ENCODE data around the gene KCNE3.

KCNE3 gene

GRCh38 chr11:74471668-74472429 lies 4.5 kb upstream of the KCNE3 start:
- in situ Hi-C loops (cut with HindIII; ENCODE audit: low sequenced_read_pairs): no loop called here

DNA sequence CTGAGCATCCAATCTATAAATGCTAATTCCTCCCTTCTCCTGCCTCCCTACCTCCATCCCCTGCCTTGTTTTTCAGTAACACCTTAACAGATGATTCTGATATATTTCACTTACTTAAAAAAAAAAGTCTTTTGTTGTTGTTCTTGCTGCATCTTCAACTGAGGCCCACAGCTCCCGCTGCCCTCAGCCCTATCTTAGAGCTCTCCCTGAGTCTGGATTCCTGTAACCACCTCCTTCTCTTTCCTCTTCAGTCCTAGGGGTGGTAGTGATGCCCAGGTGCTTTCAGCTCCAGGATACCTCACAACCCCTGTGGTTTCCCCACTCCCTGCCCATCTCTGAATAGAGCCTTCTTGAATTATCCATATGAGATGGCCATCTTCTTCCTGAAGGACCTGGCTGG lies 3.7 kb upstream of the KCNE3 start:
- in situ Hi-C loops (cut with HindIII; ENCODE audit: low sequenced_read_pairs): no loop called here

- in situ Hi-C loops (cut with HindIII; ENCODE audit: low sequenced_read_pairs): no loop called here
Measured at GRCh38 chr11:74470526-74470925, 3.2 kb upstream of the KCNE3 start.

DNA sequence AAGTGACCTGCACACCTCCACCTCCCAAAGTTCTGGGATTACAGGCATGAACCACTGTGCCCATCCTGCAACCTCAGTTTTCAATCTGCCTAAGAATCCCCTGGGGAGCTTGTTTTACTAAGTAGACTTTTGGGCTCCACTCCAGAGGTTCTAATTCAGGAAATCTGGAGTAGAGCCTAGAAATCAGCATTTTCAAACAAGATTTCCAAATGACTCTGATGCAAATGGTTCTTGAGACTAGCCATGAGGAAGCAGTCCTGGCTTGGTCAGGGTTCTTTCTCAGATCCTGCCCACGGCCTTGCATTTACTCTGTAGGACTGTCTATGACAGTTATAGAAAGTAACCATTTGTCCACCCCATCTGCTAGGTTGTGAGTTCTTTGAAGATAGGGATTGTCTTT lies 1.6 kb upstream of the KCNE3 start:
- in situ Hi-C loops (cut with HindIII; ENCODE audit: low sequenced_read_pairs): no loop called here

DNA sequence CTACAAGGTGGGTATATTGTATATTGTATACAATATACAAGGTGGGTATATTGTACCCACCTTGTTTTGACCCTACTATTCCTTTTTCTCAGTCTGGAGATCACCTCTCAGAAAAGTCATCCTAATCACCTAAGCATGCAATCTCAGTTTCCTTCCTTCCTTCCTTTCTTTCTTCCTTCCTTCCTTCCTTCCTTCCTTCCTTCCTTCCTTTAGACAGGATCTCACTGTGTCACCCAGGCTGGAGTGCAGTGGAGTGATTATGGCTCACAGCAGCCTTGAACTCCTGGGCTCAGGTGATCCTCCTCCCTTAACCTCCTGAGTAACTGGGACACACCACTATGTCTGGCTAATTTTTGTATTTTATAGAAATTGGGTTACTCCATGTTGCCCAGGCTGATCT lies 1.2 kb upstream of the KCNE3 start:
- in situ Hi-C loops (cut with HindIII; ENCODE audit: low sequenced_read_pairs): no loop called here

GRCh38 chr11:74468058-74468457 lies 709 bp upstream of the KCNE3 start:
- in situ Hi-C loops (cut with HindIII; ENCODE audit: low sequenced_read_pairs): no loop called here

GRCh38 chr11:74465291-74465708 lies 2.0 kb downstream of the KCNE3 start:
- in situ Hi-C loops (cut with HindIII; ENCODE audit: low sequenced_read_pairs): no loop called here

- in situ Hi-C loops (cut with HindIII; ENCODE audit: low sequenced_read_pairs): no loop called here
Measured at GRCh38 chr11:74464746-74465145, 2.6 kb downstream of the KCNE3 start.

DNA sequence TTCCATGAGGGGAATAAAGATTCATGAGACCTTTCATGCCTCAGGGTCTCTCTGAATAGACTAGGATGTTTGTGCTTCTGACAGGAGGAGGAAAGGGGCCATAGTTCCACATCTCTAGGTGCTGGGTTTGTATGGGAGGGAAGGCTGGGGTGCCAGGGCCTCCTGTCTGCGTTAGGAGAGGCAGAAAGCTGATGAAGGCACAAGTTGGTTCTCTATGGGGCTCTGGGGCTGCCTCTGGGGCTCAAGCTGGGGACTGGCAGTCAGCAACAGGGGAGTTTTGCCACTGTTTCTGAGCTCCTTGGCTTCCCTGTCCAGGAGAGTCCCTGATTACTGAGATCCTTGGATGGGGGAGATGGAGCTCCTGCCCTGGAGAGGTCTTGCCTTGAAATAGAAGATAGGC lies 4.1 kb downstream of the KCNE3 start:
- in situ Hi-C loops (cut with HindIII; ENCODE audit: low sequenced_read_pairs): no loop called here

GRCh38 chr11:74462631-74463030 lies 4.7 kb downstream of the KCNE3 start:
- in situ Hi-C loops (cut with HindIII; ENCODE audit: low sequenced_read_pairs): no loop called here

DNA sequence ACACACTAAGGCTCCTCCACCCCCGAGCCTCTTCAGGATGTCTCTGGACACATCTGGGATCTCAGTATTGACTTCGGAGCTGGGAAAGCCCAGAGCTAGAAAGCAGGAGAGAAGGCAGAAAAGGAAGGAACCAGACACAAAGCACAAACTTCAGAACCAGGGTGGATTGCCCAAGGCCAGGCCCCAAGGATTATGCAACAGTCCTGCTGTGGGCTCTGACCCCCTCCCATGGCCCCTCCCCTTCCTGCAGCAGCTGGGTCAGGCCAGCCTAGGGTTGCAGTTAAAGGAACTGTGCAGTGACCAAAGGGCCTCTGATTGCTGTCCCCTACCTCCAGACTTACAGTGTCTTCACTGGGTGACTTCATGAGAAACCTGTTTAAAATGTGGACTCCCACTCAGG lies 5.3 kb downstream of the KCNE3 start:
- in situ Hi-C loops (cut with HindIII; ENCODE audit: low sequenced_read_pairs): no loop called here

GRCh38 chr11:74460481-74461154 lies 6.7 kb downstream of the KCNE3 start:
- in situ Hi-C loops (cut with HindIII; ENCODE audit: low sequenced_read_pairs): no loop called here

DNA sequence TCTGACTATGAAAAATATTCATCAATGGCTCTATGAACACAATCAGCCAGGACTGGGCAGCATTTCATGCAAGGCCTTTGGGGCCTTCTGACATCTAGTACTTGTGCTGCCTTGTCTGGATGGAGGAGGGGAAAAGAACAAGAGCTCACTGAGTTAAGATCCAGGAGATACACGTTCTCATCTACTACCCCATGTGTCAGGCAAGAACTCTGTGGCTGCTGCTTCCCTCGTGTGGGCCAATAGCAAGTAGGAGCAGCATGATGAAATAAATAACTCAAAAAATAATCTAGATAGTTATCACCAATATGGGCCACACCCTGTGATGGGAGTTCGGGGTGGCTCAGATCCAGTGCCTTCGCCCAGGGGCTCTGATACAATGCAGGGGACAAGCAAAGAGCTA lies 7.3 kb downstream of the KCNE3 start:
- in situ Hi-C loops (cut with HindIII; ENCODE audit: low sequenced_read_pairs): no loop called here

DNA sequence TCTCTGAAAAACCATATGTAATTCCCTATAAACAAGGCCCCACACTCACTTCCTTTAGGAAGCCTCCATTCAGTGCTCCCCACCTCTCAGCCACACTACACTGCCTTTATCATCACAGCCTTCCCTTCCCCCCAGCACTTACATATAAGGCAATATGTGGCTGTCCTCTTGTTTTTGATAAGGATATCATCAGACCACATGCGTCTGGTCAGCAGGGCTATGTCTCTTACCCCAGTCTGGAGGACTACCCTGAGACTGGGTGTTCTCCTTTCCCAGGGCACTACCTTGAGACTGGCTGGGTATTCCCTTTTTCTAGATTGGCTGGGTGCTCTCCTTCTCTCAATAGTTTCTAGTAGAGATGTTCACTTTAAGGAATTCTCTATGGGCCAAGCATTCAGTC lies 7.8 kb downstream of the KCNE3 start:
- in situ Hi-C loops (cut with HindIII; ENCODE audit: low sequenced_read_pairs): no loop called here

- in situ Hi-C loops (cut with HindIII; ENCODE audit: low sequenced_read_pairs): no loop called here
Measured at GRCh38 chr11:74457356-74457755, 10.0 kb downstream of the KCNE3 start.

- in situ Hi-C loops (cut with HindIII; ENCODE audit: low sequenced_read_pairs): no loop called here
Measured at GRCh38 chr11:74453373-74453975, 13.9 kb downstream of the KCNE3 start.

DNA sequence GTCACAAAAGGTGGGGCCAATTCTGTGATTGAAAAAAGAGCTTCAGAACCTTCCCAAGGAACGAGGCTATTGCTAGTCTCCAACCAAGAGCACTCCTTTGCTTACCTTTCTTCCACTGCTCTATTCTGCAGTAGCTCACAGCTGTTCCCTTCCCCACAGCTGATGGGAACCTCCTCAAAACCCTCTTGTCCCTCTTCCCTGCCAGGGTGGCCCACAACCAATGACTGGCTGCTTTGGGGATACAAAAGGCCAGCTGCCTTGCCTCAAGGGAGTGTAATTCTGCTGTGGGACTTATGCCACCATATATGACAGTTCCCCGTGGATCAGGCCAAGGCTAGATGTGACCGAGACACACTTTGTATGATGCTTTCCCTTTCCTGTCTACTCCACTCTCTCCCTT lies 15.0 kb downstream of the KCNE3 start:
- in situ Hi-C loops (cut with HindIII; ENCODE audit: low sequenced_read_pairs): no loop called here

DNA sequence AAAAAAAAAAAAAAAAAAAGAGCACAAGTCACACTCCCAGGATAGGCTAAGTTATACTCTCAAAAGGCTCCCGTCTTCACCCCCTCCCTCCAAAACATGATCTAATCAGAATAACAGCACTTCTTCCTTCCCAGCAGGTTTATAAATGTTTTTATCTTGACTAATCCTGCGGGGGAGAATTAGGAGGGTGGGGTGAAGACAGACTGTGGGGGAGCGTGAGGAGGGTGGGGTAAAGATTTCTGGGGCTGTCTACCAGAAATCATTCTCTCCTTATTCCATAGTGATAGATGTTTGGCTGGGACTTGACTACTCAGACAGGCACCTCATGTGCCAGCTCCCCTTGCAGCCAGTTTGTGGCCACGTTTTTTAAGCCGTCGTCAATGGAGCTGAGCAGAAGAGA lies 17.0 kb downstream of the KCNE3 start:
- in situ Hi-C loops (cut with HindIII; ENCODE audit: low sequenced_read_pairs): no loop called here

DNA sequence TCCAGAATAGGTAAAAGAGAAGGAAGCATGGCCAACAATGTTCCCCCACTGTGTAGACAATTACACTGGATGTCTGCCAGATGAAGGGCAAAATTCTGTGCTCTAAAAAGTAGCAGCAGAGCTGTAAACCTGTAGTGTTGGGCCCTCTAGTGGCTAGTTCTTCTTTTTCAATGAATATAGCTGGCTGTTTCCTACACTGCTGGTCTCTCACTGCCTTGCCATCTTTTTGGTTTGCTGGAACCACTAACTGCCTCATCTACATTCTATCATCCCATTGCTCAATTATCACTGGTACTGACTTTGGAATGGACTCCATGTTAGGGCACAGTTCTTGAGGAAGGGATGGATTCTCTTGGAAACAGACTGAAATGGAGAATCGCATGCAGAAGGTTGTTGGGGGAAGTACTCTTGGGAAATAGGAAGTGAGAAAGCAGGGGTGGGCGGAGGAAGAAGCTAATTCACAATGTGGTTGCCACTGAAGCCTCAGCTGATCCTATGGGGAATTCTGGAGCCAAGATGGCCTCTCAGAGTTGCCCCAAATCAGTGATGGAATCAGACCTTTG lies 17.9 kb downstream of the KCNE3 start:
- in situ Hi-C loops (cut with HindIII; ENCODE audit: low sequenced_read_pairs): no loop called here

DNA sequence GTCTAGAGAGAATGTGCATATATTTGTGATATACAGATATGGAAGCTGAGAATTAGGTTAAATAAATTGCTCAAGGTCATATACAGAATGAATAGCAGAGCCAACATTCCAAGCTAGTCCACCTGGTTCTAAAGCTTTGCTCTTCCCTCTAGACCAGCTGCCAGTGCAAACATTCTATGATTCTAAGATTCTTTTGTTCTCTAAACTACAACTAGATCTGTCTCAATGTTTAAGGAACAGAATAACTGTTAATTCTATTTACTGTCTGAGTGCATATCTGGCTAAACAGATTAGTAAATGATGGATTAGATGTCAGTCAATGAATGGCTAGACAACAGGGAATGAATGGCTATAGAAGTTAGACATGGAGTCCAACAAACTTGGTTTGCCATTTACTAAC lies 19.6 kb downstream of the KCNE3 start:
- in situ Hi-C loops (cut with HindIII; ENCODE audit: low sequenced_read_pairs): no loop called here

DNA sequence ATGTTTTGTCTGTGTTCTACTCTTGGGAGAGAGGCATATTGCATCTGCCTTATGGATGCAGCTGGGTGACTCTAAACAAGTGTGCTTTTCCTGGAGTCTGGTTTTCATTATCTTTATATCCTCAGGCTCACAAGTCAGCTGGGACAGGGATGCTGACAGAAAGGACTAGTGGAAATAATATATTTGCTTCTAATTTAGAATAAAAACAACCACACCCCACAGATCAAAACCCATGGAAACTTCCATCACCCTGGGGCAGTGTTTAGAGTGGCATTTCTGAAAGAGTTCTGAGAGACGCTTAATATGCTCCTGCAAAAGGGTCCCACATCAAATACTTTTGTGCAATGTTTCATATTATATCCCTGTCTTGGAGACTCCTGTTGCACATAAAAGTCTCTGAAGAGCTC lies 20.8 kb downstream of the KCNE3 start:
- in situ Hi-C loops (cut with HindIII; ENCODE audit: low sequenced_read_pairs): no loop called here

All from endothelial cell of hepatic sinusoid (primary cell).